AML-193 (cell line): Measurements from ENCODE around the gene PLB1.

ENCODE experiments used
- DNase-seq, 2 experiments: peaks; one replicate each; lab custom pipeline; 2025; lab: John Stamatoyannopoulos, UW

PLB1 gene

GRCh38 chr2:28668106-28668814, 172.4 kb downstream of the PLB1 start:
- no peak for DNase-seq

GRCh38 chr2:28668880-28669279, 173.0 kb downstream of the PLB1 start:
- no peak for DNase-seq

- DNase-seq: no peak
Observed at GRCh38 chr2:28670856-28671255, 175.0 kb downstream of the PLB1 start.

GRCh38 chr2:28673338-28673737, 177.5 kb downstream of the PLB1 start:
- DNase-seq: no peak

GRCh38 chr2:28674062-28674712, 178.3 kb downstream of the PLB1 start:
- no peak for DNase-seq

GRCh38 chr2:28674713-28675068, 178.8 kb downstream of the PLB1 start:
- DNase-seq: no peak

- no peak for DNase-seq
Observed at GRCh38 chr2:28676152-28676835, 180.4 kb downstream of the PLB1 start.

- DNase-seq: no peak
Observed at GRCh38 chr2:28678175-28678855, 182.5 kb downstream of the PLB1 start.

GRCh38 chr2:28678944-28679343, 183.1 kb downstream of the PLB1 start:
- DNase-seq: no peak

- DNase-seq: no peak
Observed at GRCh38 chr2:28680657-28681056, 184.8 kb downstream of the PLB1 start.

GRCh38 chr2:28681158-28681571, 185.3 kb downstream of the PLB1 start:
- DNase-seq: no peak

- no peak for DNase-seq
Observed at GRCh38 chr2:28681606-28682005, 185.7 kb downstream of the PLB1 start.

GRCh38 chr2:28683100-28683706, 187.3 kb downstream of the PLB1 start:
- DNase-seq: no peak

- no peak for DNase-seq
Observed at GRCh38 chr2:28684142-28684858, 188.4 kb downstream of the PLB1 start.

GRCh38 chr2:28687171-28687570, 191.3 kb downstream of the PLB1 start:
- no peak for DNase-seq

GRCh38 chr2:28687640-28688385, 192.0 kb downstream of the PLB1 start:
- DNase-seq: no peak

- no peak for DNase-seq
Observed at GRCh38 chr2:28688818-28689217, 193.0 kb downstream of the PLB1 start.

GRCh38 chr2:28689771-28690170, 193.9 kb downstream of the PLB1 start:
- no peak for DNase-seq

GRCh38 chr2:28692411-28692810, 196.6 kb downstream of the PLB1 start:
- DNase-seq: no peak

- no peak for DNase-seq
Observed at GRCh38 chr2:28693223-28693622, 197.4 kb downstream of the PLB1 start.
